ENCODE data around the gene SEZ6L2. TPM values are rescaled to one million over a fixed set of nuclear protein-coding genes. Genes with fewer than 3 reads are reported as not detected.
"Not testable (repeated sequence)": the region's sequence is repeated elsewhere in the genome, so short reads cannot be mapped to it uniquely, and the experiment has no call there.

SEZ6L2 gene
- total RNA-seq, 1 experiment from 2014 or later, result 44.7 TPM

GRCh38 chr16:29891525-29892457 is 7.6 kb downstream of the SEZ6L2 start:
- H4K8ac ChIP-seq (replicated peaks; ENCODE audit: insufficient read length, low read depth, low read length), result no peak overlapping the region
- DNase-seq, result no peak

GRCh38 chr16:29889372-29889771 is 10.0 kb downstream of the SEZ6L2 start:
- H3K23ac ChIP-seq (ENCODE audit: insufficient read length, low read depth, low read length); H3K4me2 ChIP-seq (ENCODE audit: insufficient read depth, insufficient read length, low read length); H3K27me3 ChIP-seq (ENCODE audit: insufficient read depth, low read length); H4K8ac ChIP-seq (replicated peaks; ENCODE audit: insufficient read length, low read depth, low read length); H3K4me3 Mint-ChIP-seq; H3K79me2 ChIP-seq (ENCODE audit: insufficient read depth, low read length); H3K27ac Mint-ChIP-seq; H2BK120ac ChIP-seq (ENCODE audit: low read depth, low read length, poor library complexity, severe bottlenecking); H3K18ac ChIP-seq (ENCODE audit: insufficient read length, low read depth, low read length); H2BK15ac ChIP-seq (ENCODE audit: low read depth, low read length); H2BK12ac ChIP-seq (ENCODE audit: insufficient read length, low read depth, low read length); H3K9ac ChIP-seq (ENCODE audit: extremely low read depth, insufficient read length, low read length); H3K79me1 ChIP-seq (ENCODE audit: insufficient read depth, low read depth, low read length, poor library complexity, severe bottlenecking); H3K27me3 Mint-ChIP-seq (ENCODE audit: low read depth); H3K4ac ChIP-seq (ENCODE audit: low read depth, low read length); H3K4me1 Mint-ChIP-seq; H3K27ac ChIP-seq (ENCODE audit: insufficient read length, low read depth, low read length); H3K23me2 ChIP-seq (ENCODE audit: insufficient read length, low read depth, low read length, poor library complexity, severe bottlenecking); H4K91ac ChIP-seq (ENCODE audit: insufficient read length, low read depth, low read length); H3K56ac ChIP-seq (ENCODE audit: insufficient read length, low read depth, low read length); H3T11ph ChIP-seq (ENCODE audit: low read length); H3K14ac ChIP-seq (ENCODE audit: insufficient read depth, low read length); H2BK5ac ChIP-seq (ENCODE audit: insufficient read length, low read length); H3K4me1 ChIP-seq (ENCODE audit: insufficient read depth, low read length); H4K5ac ChIP-seq (ENCODE audit: insufficient read length, low read depth, low read length); H2AFZ ChIP-seq (ENCODE audit: low read length); H4K20me1 ChIP-seq (ENCODE audit: control insufficient read depth, insufficient read depth, insufficient read length); DNase-seq; H2AK5ac ChIP-seq (ENCODE audit: insufficient read length, low read length); H3K9me3 Mint-ChIP-seq; H2BK20ac ChIP-seq (ENCODE audit: low read depth, low read length, poor library complexity, severe bottlenecking); H3K9me3 ChIP-seq (ENCODE audit: control insufficient read depth, low read depth, low read length): not testable (repeated sequence)
- no CpG with 5 or more reads among the region's 3 CpGs for WGBS (ENCODE audit: extremely low coverage, insufficient read length, low lambda C conversion rate)
- peaks cover 10 to 31% (median 25%) of the 10 kb centered on the region in 3 experiments; a peak in 6 of 7 replicates for H3K36me3 Mint-ChIP-seq (ENCODE audit: insufficient read depth in 1 of 3, low read depth in 3 of 3)

More at GRCh38 chr16:29891525-29892457, 7.6 kb downstream of the SEZ6L2 start:
- H3K23ac ChIP-seq (ENCODE audit: insufficient read length, low read depth, low read length), result no peak overlapping the region
- H2AFZ ChIP-seq (ENCODE audit: low read length), result no peak overlapping the region
- Mint-ChIP-seq H3K4me3 (no peak overlapping the region), H3K36me3 (ENCODE audit: insufficient read depth in 1 of 3, low read depth in 3 of 3) (peaks cover 7 to 34% (median 27%) of the 10 kb centered on the region in 3 experiments; a peak in 6 of 7 replicates), H3K9me3 (no peaks in the 10 kb centered on the region; a peak in 1 of 5 replicates), H3K27ac (peak overlapping the region in 1 of 3 experiments; percentile 69; a peak in 2 of 7 replicates), H3K27me3 (ENCODE audit: low read depth) (no peaks in the 10 kb centered on the region), H3K4me1 (peaks cover 3 to 4% of the 10 kb centered on the region in 2 experiments; a peak in 3 of 4 replicates)
- no CpG with 5 or more reads among the region's 10 CpGs for WGBS (ENCODE audit: extremely low coverage, insufficient read length, low lambda C conversion rate)
- H3K79me2 ChIP-seq (ENCODE audit: insufficient read depth, low read length), result no peaks in the 10 kb centered on the region
- no peak overlapping the region for H2BK12ac ChIP-seq (ENCODE audit: insufficient read length, low read depth, low read length)
- H4K20me1 ChIP-seq (ENCODE audit: control insufficient read depth, insufficient read depth, insufficient read length), result no peaks in the 10 kb centered on the region
- no peak overlapping the region for H3K4me2 ChIP-seq (ENCODE audit: insufficient read depth, insufficient read length, low read length)
- no peak overlapping the region for H2BK5ac ChIP-seq (ENCODE audit: insufficient read length, low read length)
- H2BK20ac ChIP-seq (ENCODE audit: low read depth, low read length, poor library complexity, severe bottlenecking), result no peak overlapping the region
- TF ChIP-seq CTCF (conservative IDR thresholded peaks at IDR 0.05), result no peak
- H3K27ac ChIP-seq (ENCODE audit: insufficient read length, low read depth, low read length), result no peak overlapping the region
- no peak overlapping the region for H3K9ac ChIP-seq (ENCODE audit: extremely low read depth, insufficient read length, low read length)
- no peaks in the 10 kb centered on the region for H3K9me3 ChIP-seq (ENCODE audit: control insufficient read depth, low read depth, low read length)
- H3K4ac ChIP-seq (ENCODE audit: low read depth, low read length), result no peak overlapping the region
- no peak overlapping the region; the same call in 1 of the 2 replicates for H3K14ac ChIP-seq (ENCODE audit: insufficient read depth, low read length)
- no peak overlapping the region for H3K56ac ChIP-seq (ENCODE audit: insufficient read length, low read depth, low read length)
- no peaks in the 10 kb centered on the region for H3K4me1 ChIP-seq (ENCODE audit: insufficient read depth, low read length)
- no peak overlapping the region for H2AK5ac ChIP-seq (ENCODE audit: insufficient read length, low read length)
- no peak overlapping the region for H4K5ac ChIP-seq (ENCODE audit: insufficient read length, low read depth, low read length)
- no peak overlapping the region for H3T11ph ChIP-seq (ENCODE audit: low read length)
- H2BK120ac ChIP-seq (ENCODE audit: low read depth, low read length, poor library complexity, severe bottlenecking), result no peak overlapping the region
- H3K27me3 ChIP-seq (ENCODE audit: insufficient read depth, low read length), result no peaks in the 10 kb centered on the region
- H3K18ac ChIP-seq (ENCODE audit: insufficient read length, low read depth, low read length), result no peak overlapping the region
- H2BK15ac ChIP-seq (ENCODE audit: low read depth, low read length), result no peak overlapping the region
- no peaks in the 10 kb centered on the region for H3K23me2 ChIP-seq (ENCODE audit: insufficient read length, low read depth, low read length, poor library complexity, severe bottlenecking)
- H3K79me1 ChIP-seq (ENCODE audit: insufficient read depth, low read depth, low read length, poor library complexity, severe bottlenecking), result no peaks in the 10 kb centered on the region
- no peak overlapping the region for H4K91ac ChIP-seq (ENCODE audit: insufficient read length, low read depth, low read length)

All from H9 (cell line).